Measurements from ENCODE around the gene ANGPTL2.

DNA sequence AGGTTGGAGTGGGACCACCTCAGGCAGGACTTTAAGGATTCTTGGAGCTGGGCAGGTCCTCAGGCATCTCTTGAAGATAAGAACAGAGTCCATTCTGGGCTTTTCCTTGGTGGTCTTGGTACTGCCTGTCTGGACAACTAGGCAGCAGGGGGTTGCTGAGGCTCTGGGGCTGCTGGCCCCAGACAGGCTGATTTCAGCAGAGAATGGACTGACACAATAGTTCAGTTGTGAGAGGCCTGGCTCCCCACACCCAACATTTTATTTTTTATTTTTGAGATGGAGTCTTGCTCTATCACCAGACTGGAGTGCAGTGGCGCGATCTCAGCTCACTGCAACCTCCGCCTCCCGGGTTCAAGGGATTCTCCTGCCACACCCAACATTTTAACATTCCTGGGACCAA is 4.6 kb downstream of the ANGPTL2 start:
- TF ChIP-seq, protein P1, sequence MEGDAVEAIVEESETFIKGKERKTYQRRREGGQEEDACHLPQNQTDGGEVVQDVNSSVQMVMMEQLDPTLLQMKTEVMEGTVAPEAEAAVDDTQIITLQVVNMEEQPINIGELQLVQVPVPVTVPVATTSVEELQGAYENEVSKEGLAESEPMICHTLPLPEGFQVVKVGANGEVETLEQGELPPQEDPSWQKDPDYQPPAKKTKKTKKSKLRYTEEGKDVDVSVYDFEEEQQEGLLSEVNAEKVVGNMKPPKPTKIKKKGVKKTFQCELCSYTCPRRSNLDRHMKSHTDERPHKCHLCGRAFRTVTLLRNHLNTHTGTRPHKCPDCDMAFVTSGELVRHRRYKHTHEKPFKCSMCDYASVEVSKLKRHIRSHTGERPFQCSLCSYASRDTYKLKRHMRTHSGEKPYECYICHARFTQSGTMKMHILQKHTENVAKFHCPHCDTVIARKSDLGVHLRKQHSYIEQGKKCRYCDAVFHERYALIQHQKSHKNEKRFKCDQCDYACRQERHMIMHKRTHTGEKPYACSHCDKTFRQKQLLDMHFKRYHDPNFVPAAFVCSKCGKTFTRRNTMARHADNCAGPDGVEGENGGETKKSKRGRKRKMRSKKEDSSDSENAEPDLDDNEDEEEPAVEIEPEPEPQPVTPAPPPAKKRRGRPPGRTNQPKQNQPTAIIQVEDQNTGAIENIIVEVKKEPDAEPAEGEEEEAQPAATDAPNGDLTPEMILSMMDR (IDR thresholded peaks at IDR 0.05; ENCODE audit: low read length) = no peak
- TF ChIP-seq EZH2phosphoT487 (IDR thresholded peaks at IDR 0.05; ENCODE audit: low read length) (no peak), EZH2 (optimal IDR thresholded peaks at IDR 0.05; ENCODE audit: low read depth, low read length) (no peak)
